Hepatocyte (in vitro differentiated cells): ENCODE results near the gene M1AP. TPM values are rescaled to one million over a fixed set of nuclear protein-coding genes. Genes with fewer than 3 reads are reported as not detected.

Experiments used
- DNase-seq: peaks from one replicate; pipeline ENCODE4 v3.0.0-alpha.2; 2016; ENCODE audit warnings: low spot score
- H2AFZ ChIP-seq: fragments of 200-600 bp; sonication (generic); 2 replicates; pipeline ENCODE4 v1.6.0; 2016; ENCODE audit warnings: antibody characterized with exemption, mild to moderate bottlenecking
- H3K27ac ChIP-seq: fragments of 200-600 bp; sonication (generic); 2 replicates; pipeline ENCODE4 v1.5.1; 2016; ENCODE audit warnings: mild to moderate bottlenecking
- H3K27me3 ChIP-seq: fragments of 200-600 bp; sonication (generic); 2 replicates; pipeline ENCODE4 v1.6.1; 2016
- H3K36me3 ChIP-seq: fragments of 200-600 bp; sonication (generic); replicated peaks from 2 replicates; pipeline ENCODE4 v1.5.1; 2016; ENCODE audit warnings: low read depth; ENCODE audit not compliant: insufficient read depth
- H3K4me1 ChIP-seq: fragments of 200-600 bp; sonication (generic); 2 replicates; pipeline ENCODE4 v1.5.1; 2016; ENCODE audit warnings: mild to moderate bottlenecking, moderate library complexity; ENCODE audit not compliant: insufficient read depth
- H3K4me2 ChIP-seq: fragments of 200-600 bp; sonication (generic); 2 replicates; pipeline ENCODE4 v1.6.0; 2016
- H3K4me3 ChIP-seq: fragments of 200-600 bp; sonication (generic); 2 replicates; pipeline ENCODE4 v1.5.1; 2016; ENCODE audit warnings: mild to moderate bottlenecking
- H3K79me2 ChIP-seq: fragments of 200-600 bp; sonication (generic); 2 replicates; pipeline ENCODE4 v1.6.0; 2017; ENCODE audit warnings: mild to moderate bottlenecking
- H3K9me2 ChIP-seq: fragments of 200-600 bp; sonication (generic); replicated peaks from 2 replicates; pipeline ENCODE4 v1.6.0; 2017; ENCODE audit warnings: mild to moderate bottlenecking; ENCODE audit not compliant: insufficient read depth
- H3K9me3 ChIP-seq: fragments of 200-600 bp; sonication (generic); 2 replicates; pipeline ENCODE4 v1.5.1; 2016; ENCODE audit warnings: low read depth, mild to moderate bottlenecking
- H4K20me1 ChIP-seq: fragments of 200-600 bp; sonication (generic); 2 replicates; pipeline ENCODE4 v1.6.0; 2016; ENCODE audit warnings: mild to moderate bottlenecking; ENCODE audit not compliant: insufficient read depth, poor library complexity, severe bottlenecking
- EZH2 ChIP-seq: fragments of 200-600 bp; sonication (generic); IDR thresholded peaks from 2 replicates; pipeline ENCODE4 v1.6.1; 2016; ENCODE audit warnings: antibody characterized with exemption, mild to moderate bottlenecking, borderline replicate concordance
- EZH2phosphoT487 ChIP-seq: fragments of 200-600 bp; sonication (generic); IDR thresholded peaks from one replicate; pipeline ENCODE4 v1.6.1; 2018; ENCODE audit warnings: antibody characterized with exemption, mild to moderate bottlenecking, low read depth, moderate library complexity; ENCODE audit not compliant: unreplicated experiment, severe bottlenecking
- WGBS: methylation state at CpG from one replicate; pipeline ENCODE4 v1.1.6; 2016; ENCODE audit warnings: low lambda C conversion rate; ENCODE audit errors: missing lambda C conversion rate; 5-methylcytosine and 5-hydroxymethylcytosine counted together
- polyA plus RNA-seq: library from polyadenylated mRNA; unstranded; fragments of >200 nt; fragmentation: Nextera tagmentation; extraction: Ambion mirVana; gene quantifications from 2 replicates; pipeline ENCODE4 v1.2.1, GENCODE V29; 2016
- total RNA-seq: library from RNA; depleted of rRNA; stranded (reverse); fragments of >200 nt; gene quantifications from 2 replicates; pipeline ENCODE4 v1.2.3, GENCODE V29; 2014
- TF ChIP-seq, protein P1 (sequence below): fragments of 200-600 bp; sonication (generic); IDR thresholded peaks from 2 replicates; pipeline ENCODE4 v1.5.1; 2016; ENCODE audit warnings: antibody characterized with exemption, mild to moderate bottlenecking; ENCODE audit not compliant: poor library complexity

The M1AP gene
- total and polyA plus RNA-seq, 2 experiments from 2014 or later: 0.30 to 0.70 TPM

DNA sequence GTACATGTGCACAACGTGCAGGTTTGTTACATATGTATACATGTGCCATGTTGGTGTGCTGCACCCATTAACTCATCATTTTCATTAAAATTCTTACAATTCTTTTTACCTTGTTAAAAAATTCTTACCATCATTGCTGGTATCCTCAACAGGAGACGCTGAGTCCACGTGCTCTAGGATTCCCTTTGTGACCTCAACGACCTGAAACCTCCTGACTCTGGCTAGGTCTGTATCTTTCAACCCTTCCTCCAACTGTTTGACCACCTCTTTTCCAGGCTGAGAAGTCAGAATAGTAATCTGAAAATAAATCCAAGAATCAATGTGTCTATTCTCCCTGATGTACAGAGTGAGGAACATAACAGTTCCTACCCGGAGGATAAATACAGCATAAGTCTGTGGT is 41.2 kb downstream of the M1AP start:
- H4K20me1 ChIP-seq: no peaks in the 10 kb centered on the region
- H3K9me2 ChIP-seq: no peaks in the 10 kb centered on the region
- TF ChIP-seq, protein P1, sequence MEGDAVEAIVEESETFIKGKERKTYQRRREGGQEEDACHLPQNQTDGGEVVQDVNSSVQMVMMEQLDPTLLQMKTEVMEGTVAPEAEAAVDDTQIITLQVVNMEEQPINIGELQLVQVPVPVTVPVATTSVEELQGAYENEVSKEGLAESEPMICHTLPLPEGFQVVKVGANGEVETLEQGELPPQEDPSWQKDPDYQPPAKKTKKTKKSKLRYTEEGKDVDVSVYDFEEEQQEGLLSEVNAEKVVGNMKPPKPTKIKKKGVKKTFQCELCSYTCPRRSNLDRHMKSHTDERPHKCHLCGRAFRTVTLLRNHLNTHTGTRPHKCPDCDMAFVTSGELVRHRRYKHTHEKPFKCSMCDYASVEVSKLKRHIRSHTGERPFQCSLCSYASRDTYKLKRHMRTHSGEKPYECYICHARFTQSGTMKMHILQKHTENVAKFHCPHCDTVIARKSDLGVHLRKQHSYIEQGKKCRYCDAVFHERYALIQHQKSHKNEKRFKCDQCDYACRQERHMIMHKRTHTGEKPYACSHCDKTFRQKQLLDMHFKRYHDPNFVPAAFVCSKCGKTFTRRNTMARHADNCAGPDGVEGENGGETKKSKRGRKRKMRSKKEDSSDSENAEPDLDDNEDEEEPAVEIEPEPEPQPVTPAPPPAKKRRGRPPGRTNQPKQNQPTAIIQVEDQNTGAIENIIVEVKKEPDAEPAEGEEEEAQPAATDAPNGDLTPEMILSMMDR: no peak
- TF ChIP-seq EZH2: no peak
- TF ChIP-seq EZH2phosphoT487: no peak
- no peak overlapping the region for H2AFZ ChIP-seq
- H3K4me2 ChIP-seq: no peak overlapping the region
- no peak overlapping the region for H3K27ac ChIP-seq
- peaks cover 8% of the 10 kb centered on the region for H3K27me3 ChIP-seq
- WGBS: 66% methylated on average over 5 of the region's 5 CpGs
- no peak overlapping the region for H3K4me3 ChIP-seq
- no peaks in the 10 kb centered on the region for H3K4me1 ChIP-seq
- DNase-seq: no peak
- H3K36me3 ChIP-seq: no peaks in the 10 kb centered on the region
- H3K79me2 ChIP-seq: no peaks in the 10 kb centered on the region
- H3K9me3 ChIP-seq: no peaks in the 10 kb centered on the region

DNA sequence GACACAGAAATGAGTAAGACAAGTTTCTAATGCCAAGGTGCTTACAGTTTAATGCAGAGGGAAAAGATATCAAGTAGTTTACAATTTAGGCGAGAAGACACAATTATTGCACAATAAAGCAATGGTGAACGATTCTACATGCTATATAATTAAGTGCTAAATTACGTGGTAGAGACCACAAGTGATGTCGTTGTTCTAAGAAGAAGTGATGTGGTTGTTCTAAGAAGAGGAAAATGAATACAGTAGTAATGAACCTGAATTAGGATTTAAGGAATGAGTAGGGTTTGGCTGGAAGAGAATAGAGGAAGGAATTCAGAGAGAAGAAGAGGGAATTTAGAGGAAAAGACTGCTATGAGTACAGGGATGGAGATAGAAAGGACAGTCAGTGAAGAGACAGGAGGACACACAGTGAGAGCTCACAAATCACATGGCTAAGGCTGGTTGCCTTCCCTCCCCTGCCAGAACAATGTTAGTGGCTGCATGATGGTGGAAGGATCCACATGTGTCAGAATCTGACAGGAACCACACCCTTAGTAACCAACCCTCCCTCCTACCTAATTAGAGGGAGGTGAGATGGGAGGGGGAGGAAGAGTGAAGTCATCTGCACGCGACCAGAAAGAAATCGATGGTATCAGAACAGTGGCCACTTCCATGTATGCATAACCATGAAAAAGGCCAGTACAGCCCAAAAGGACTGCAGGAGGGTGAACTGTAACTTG is 44.7 kb downstream of the M1AP start:
- H3K79me2 ChIP-seq: no peaks in the 10 kb centered on the region
- 79% methylated on average over 7 of the region's 7 CpGs for WGBS
- H3K4me1 ChIP-seq: no peaks in the 10 kb centered on the region

DNA sequence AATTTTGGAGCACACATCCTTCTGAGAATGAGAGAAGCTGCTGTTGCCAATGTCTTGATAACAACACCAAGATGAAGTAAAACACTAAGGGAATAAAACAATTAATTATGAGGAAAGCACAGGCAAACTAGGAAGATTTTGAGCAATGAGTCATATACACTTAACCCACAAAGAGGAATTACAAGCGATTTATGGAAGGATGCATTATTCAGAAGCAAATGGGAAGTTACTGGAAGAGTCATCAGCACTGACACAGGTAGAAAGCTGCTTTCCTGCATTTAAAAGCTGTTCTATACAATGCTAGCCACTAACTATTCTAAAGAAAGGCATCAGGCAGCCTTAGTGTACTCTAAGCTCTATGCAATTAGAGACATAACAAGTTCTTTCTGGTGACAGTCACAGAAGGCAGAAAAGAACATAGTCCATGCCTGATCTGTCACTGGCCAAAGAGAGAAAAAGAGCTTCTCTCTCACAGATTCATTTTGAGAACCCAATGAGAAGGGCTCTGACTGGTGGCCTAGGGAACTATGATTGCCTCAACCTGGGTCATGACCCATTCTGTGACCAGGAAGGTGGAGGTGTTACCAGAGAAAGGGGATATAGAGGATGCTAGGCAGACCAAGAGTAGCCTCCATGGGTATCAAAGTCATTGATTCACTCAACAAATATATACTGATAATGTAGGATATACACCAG is 45.4 kb downstream of the M1AP start:
- H3K27ac ChIP-seq: no peak overlapping the region
- 77% methylated on average over 1 of the region's 1 CpG for WGBS
- DNase-seq: no peak
- H3K36me3 ChIP-seq: no peaks in the 10 kb centered on the region
- no peak overlapping the region for H3K4me2 ChIP-seq
- H3K27me3 ChIP-seq: peaks cover 12% of the 10 kb centered on the region
- H2AFZ ChIP-seq: no peak overlapping the region
- TF ChIP-seq, protein P1: no peak
- TF ChIP-seq EZH2 (no peak), EZH2phosphoT487 (no peak)
- H3K9me3 ChIP-seq: no peaks in the 10 kb centered on the region
- no peaks in the 10 kb centered on the region for H3K9me2 ChIP-seq
- H3K4me3 ChIP-seq: no peak overlapping the region
- H3K4me1 ChIP-seq: no peaks in the 10 kb centered on the region
- no peaks in the 10 kb centered on the region for H4K20me1 ChIP-seq
- no peaks in the 10 kb centered on the region for H3K79me2 ChIP-seq

More for the DNA sequence above, 44.7 kb downstream of the M1AP start:
- H3K27ac ChIP-seq: no peak overlapping the region
- H3K9me2 ChIP-seq: no peaks in the 10 kb centered on the region
- H3K36me3 ChIP-seq: no peaks in the 10 kb centered on the region
- H4K20me1 ChIP-seq: no peaks in the 10 kb centered on the region
- no peak for DNase-seq
- no peaks in the 10 kb centered on the region for H3K9me3 ChIP-seq
- no peak overlapping the region for H2AFZ ChIP-seq
- no peak overlapping the region for H3K4me3 ChIP-seq
- TF ChIP-seq, protein P1: no peak
- no peak for TF ChIP-seq EZH2phosphoT487
- TF ChIP-seq EZH2: no peak
- H3K27me3 ChIP-seq: peaks cover 12% of the 10 kb centered on the region
- H3K4me2 ChIP-seq: no peak overlapping the region
